K562 (cell line): ENCODE results near the gene HIVEP3. TPM values are rescaled to one million over a fixed set of nuclear protein-coding genes. Genes with fewer than 3 reads are reported as not detected.

ENCODE experiments used
- C11orf30 ChIP-seq: fragments of 450-650 bp; IDR thresholded peaks from 2 replicates; pipeline ENCODE4 v1.6.1; 2016; ENCODE audit warnings: low read depth, mild to moderate bottlenecking
- CEBPB ChIP-seq: fragments of 450-650 bp; IDR thresholded peaks from 2 replicates; pipeline ENCODE4 v1.6.1; 2016; ENCODE audit warnings: missing genetic modification characterization, missing compliant biosample characterization
- DMBX1 ChIP-seq: fragments of 250-450 bp; sonication (Bioruptor Pico); IDR thresholded peaks from 2 replicates; pipeline ENCODE4 v1.8.0; 2022; ENCODE audit warnings: inconsistent platforms, mild to moderate bottlenecking, moderate library complexity, borderline replicate concordance
- ERF ChIP-seq: fragments of 450-650 bp; formaldehyde crosslinking; IDR thresholded peaks from 2 replicates; pipeline ENCODE4 v1.4.0; 2020; ENCODE audit warnings: mild to moderate bottlenecking, mixed read lengths
- HDGF ChIP-seq: fragments of 450-650 bp; IDR thresholded peaks from 2 replicates; pipeline ENCODE4 v1.6.1; 2016
- JUND ChIP-seq, 2 experiments: IDR thresholded peaks; 2 replicates in 1 of 2; 3 replicates in 1 of 2; pipeline ENCODE4 v1.6.1; 2011; ENCODE audit warnings: borderline replicate concordance in 2 of 2, low read depth in 2 of 2, low read length in 2 of 2, improper control_type of control experiment in 1 of 2, missing biosample characterization in 1 of 2, missing genetic modification characterization in 1 of 2, missing genetic modification reagents in 1 of 2
- KAT2B ChIP-seq: IDR thresholded peaks from one replicate; pipeline ENCODE4 v1.6.1; 2012; ENCODE audit warnings: low read depth, mild to moderate bottlenecking, control low read depth, inconsistent platforms, low read length, moderate library complexity
- KAT7 ChIP-seq: sonication (generic); formaldehyde crosslinking; IDR thresholded peaks from 2 replicates; pipeline ENCODE4 v1.8.0; 2022; ENCODE audit warnings: missing genetic modification reagents, mild to moderate bottlenecking, borderline replicate concordance
- MCM2 ChIP-seq: fragments of 450-650 bp; IDR thresholded peaks from 2 replicates; pipeline ENCODE4 v1.6.1; 2017; ENCODE audit warnings: low read depth, mild to moderate bottlenecking
- MTF1 ChIP-seq: fragments of 250-450 bp; sonication (Bioruptor Pico); IDR thresholded peaks from 2 replicates; pipeline ENCODE4 v1.9.0; 2021; ENCODE audit warnings: moderate library complexity, mild to moderate bottlenecking, inconsistent platforms, borderline replicate concordance
- NELFE ChIP-seq: IDR thresholded peaks from 2 replicates; pipeline ENCODE4 v1.6.1; 2011; ENCODE audit warnings: mild to moderate bottlenecking; ENCODE audit not compliant: insufficient read depth, insufficient read length
- NEUROD1 ChIP-seq: fragments of 150-350 bp; IDR thresholded peaks from 2 replicates; pipeline ENCODE4 v1.6.1; 2014; ENCODE audit warnings: borderline replicate concordance, low read length, low read depth; ENCODE audit not compliant: partially characterized antibody
- NFE2 ChIP-seq: IDR thresholded peaks from 2 replicates; pipeline ENCODE4 v1.6.1; 2014; ENCODE audit warnings: antibody characterized with exemption, low read depth
- NFIX ChIP-seq: fragments of 250-450 bp; sonication (Bioruptor Pico); IDR thresholded peaks from 2 replicates; pipeline ENCODE4 v1.4.0; 2020; ENCODE audit warnings: low read depth, mild to moderate bottlenecking, moderate library complexity
- PHF8 ChIP-seq: fragments of 200-600 bp; sonication (generic); IDR thresholded peaks from 2 replicates; pipeline ENCODE4 v1.6.1; 2012; ENCODE audit warnings: mixed run types, mild to moderate bottlenecking, inconsistent platforms, low read length, moderate library complexity, borderline replicate concordance
- RBM22 ChIP-seq: fragments of 200-400 bp; formaldehyde crosslinking; IDR thresholded peaks from 2 replicates; pipeline ENCODE4 v1.6.1; 2018; ENCODE audit warnings: low read length, low read depth; ENCODE audit not compliant: poor library complexity, severe bottlenecking
- SIN3B ChIP-seq: fragments of 450-650 bp; IDR thresholded peaks from 2 replicates; pipeline ENCODE4 v1.6.1; 2017; ENCODE audit warnings: low read depth, mild to moderate bottlenecking, moderate library complexity
- TAF9B ChIP-seq: fragments of 450-650 bp; IDR thresholded peaks from 2 replicates; pipeline ENCODE4 v1.6.1; 2018; ENCODE audit warnings: mild to moderate bottlenecking; ENCODE audit not compliant: partially characterized antibody
- XRCC3 ChIP-seq: fragments of 450-650 bp; IDR thresholded peaks from 2 replicates; pipeline ENCODE4 v1.6.1; 2017; ENCODE audit warnings: mild to moderate bottlenecking, moderate library complexity
- ZNF224 ChIP-seq: sonication (generic); formaldehyde crosslinking; IDR thresholded peaks from 2 replicates; pipeline ENCODE4 v1.8.0; 2022; ENCODE audit warnings: mild to moderate bottlenecking, missing genetic modification reagents
- ZNF354B ChIP-seq: fragments of 250-450 bp; sonication (Bioruptor Pico); IDR thresholded peaks from 2 replicates; pipeline ENCODE4 v1.4.0; 2020
- ZNF384 ChIP-seq: IDR thresholded peaks from 2 replicates; pipeline ENCODE4 v1.6.1; 2012; ENCODE audit warnings: low read depth, low read length, improper control_type of control experiment
- ZNF695 ChIP-seq: fragments of 450-650 bp; formaldehyde crosslinking; IDR thresholded peaks from 2 replicates; pipeline ENCODE4 v1.4.0; 2020; ENCODE audit warnings: mild to moderate bottlenecking, moderate library complexity
- polyA plus RNA-seq, 8 experiments: library from polyadenylated mRNA; depleted of rRNA in 4 of 8; stranded (reverse) in 5 of 8; unstranded in 3 of 8; fragments of >200 nt; fragmentation: Nextera tagmentation in 2 of 8; fragmentation: Illumina TruSeq in 1 of 8; extraction: Ambion mirVana in 2 of 8; extraction: Trizol in 1 of 8; gene quantifications; 2 replicates each; pipeline versions ENCODE4 v1.2.1 to v1.2.3, GENCODE V29; 2011 to 2014; ENCODE audit warnings: inconsistent platforms in 1 of 8, missing spikeins in 1 of 8
- total RNA-seq, 7 experiments: library from RNA; depleted of rRNA in 6 of 7; stranded (reverse); fragments of >200 nt in 6 of 7; fragmentation: Illumina TruSeq in 2 of 7; extraction: Trizol in 2 of 7; gene quantifications; 2 replicates each; pipeline versions ENCODE4 v1.2.1 to v1.2.3, GENCODE V29; 2011 to 2021; ENCODE audit warnings: low replicate concordance in 1 of 7
- TF ChIP-seq, protein P1 (sequence below): fragments of 250-450 bp; sonication (Bioruptor Pico); IDR thresholded peaks from 2 replicates; pipeline ENCODE4 v1.8.0; 2021; ENCODE audit warnings: moderate library complexity, mild to moderate bottlenecking, inconsistent platforms
- TF ChIP-seq, protein P2 (sequence below): fragments of 450-650 bp; formaldehyde crosslinking; IDR thresholded peaks from 2 replicates; pipeline ENCODE4 v1.4.0; 2020; ENCODE audit warnings: mild to moderate bottlenecking, mixed read lengths
- TF ChIP-seq, protein P3 (sequence below): IDR thresholded peaks from 2 replicates; pipeline ENCODE4 v1.6.1; 2012; ENCODE audit warnings: low read depth, low read length, improper control_type of control experiment, borderline replicate concordance

HIVEP3 gene
- total and polyA plus RNA-seq, 9 of the 15 experiments (the other 6 are each of a cell fraction or from before 2014, with no cell fraction given), result 0.09 to 0.58 (median 0.34) TPM; not detected in 1

DNA sequence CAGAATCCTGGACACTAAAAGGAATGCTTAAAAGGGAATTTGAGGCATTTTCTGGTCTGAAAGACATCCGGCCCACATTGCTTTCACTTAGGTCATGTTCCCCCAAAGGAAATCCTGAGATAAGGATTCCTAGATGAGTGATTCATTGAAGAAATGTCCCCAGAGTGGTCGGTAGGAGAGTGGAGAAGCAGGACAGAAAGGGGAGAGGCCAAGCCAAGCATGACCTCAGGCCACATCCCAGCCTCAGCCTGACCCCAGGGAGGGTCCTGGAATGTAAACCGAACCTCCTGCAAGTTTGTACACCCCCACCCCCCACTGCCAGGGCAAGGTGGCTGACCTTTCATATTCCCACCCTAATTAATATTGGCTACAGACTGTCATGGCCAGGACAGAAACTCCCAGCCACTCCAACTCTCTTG, 16.6 kb downstream of the HIVEP3 start (continued):
- TF ChIP-seq JUND (IDR thresholded peaks at IDR 0.05; ENCODE audit: borderline replicate concordance, low read depth, low read length), result peak; percentile 63; the same call in 1 of the 2 replicates
- peak; percentile 53; the same call in 1 of the 3 replicates for TF ChIP-seq JUND (tag; IDR thresholded peaks at IDR 0.05; ENCODE audit: borderline replicate concordance, low read depth, low read length)
- no peak for TF ChIP-seq RBM22
- no peak for TF ChIP-seq SIN3B
- no peak for TF ChIP-seq ZNF354B (CRISPR knock-in tag)
- no peak for TF ChIP-seq XRCC3
- TF ChIP-seq MTF1 (CRISPR knock-in tag), result no peak
- no peak for TF ChIP-seq NFE2
- no peak for TF ChIP-seq TAF9B
- no peak for TF ChIP-seq HDGF
- no peak for TF ChIP-seq CEBPB (tag)
- TF ChIP-seq MCM2, result no peak
- no peak for TF ChIP-seq ZNF384
- no peak for TF ChIP-seq NELFE
- TF ChIP-seq NEUROD1, result no peak
- TF ChIP-seq KAT2B, result no peak
- TF ChIP-seq DMBX1, result no peak
- no peak for TF ChIP-seq PHF8
- TF ChIP-seq, protein P1, sequence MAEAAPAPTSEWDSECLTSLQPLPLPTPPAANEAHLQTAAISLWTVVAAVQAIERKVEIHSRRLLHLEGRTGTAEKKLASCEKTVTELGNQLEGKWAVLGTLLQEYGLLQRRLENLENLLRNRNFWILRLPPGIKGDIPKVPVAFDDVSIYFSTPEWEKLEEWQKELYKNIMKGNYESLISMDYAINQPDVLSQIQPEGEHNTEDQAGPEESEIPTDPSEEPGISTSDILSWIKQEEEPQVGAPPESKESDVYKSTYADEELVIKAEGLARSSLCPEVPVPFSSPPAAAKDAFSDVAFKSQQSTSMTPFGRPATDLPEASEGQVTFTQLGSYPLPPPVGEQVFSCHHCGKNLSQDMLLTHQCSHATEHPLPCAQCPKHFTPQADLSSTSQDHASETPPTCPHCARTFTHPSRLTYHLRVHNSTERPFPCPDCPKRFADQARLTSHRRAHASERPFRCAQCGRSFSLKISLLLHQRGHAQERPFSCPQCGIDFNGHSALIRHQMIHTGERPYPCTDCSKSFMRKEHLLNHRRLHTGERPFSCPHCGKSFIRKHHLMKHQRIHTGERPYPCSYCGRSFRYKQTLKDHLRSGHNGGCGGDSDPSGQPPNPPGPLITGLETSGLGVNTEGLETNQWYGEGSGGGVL (CRISPR knock-in tag), result no peak
- TF ChIP-seq ZNF695 (CRISPR knock-in tag), result no peak
- no peak for TF ChIP-seq KAT7
- no peak for TF ChIP-seq ZNF224 (CRISPR knock-in tag)
- TF ChIP-seq, protein P2, sequence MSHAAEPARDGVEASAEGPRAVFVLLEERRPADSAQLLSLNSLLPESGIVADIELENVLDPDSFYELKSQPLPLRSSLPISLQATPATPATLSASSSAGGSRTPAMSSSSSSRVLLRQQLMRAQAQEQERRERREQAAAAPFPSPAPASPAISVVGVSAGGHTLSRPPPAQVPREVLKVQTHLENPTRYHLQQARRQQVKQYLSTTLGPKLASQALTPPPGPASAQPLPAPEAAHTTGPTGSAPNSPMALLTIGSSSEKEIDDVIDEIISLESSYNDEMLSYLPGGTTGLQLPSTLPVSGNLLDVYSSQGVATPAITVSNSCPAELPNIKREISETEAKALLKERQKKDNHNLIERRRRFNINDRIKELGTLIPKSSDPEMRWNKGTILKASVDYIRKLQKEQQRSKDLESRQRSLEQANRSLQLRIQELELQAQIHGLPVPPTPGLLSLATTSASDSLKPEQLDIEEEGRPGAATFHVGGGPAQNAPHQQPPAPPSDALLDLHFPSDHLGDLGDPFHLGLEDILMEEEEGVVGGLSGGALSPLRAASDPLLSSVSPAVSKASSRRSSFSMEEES (CRISPR knock-in tag), result no peak
- no peak for TF ChIP-seq NFIX (CRISPR knock-in tag)
- TF ChIP-seq, protein P3, sequence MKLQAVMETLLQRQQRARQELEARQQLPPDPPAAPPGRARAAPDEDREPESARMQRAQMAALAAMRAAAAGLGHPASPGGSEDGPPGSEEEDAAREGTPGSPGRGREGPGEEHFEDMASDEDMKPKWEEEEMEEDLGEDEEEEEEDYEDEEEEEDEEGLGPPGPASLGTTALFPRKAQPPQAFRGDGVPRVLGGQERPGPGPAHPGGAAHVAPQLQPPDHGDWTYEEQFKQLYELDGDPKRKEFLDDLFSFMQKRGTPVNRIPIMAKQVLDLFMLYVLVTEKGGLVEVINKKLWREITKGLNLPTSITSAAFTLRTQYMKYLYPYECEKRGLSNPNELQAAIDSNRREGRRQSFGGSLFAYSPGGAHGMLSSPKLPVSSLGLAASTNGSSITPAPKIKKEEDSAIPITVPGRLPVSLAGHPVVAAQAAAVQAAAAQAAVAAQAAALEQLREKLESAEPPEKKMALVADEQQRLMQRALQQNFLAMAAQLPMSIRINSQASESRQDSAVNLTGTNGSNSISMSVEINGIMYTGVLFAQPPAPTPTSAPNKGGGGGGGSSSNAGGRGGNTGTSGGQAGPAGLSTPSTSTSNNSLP, result no peak
- TF ChIP-seq ERF (CRISPR knock-in tag), result no peak
- no peak for TF ChIP-seq C11orf30
